ENCODE measurements around the gene PLEKHA8. TPM values are rescaled to one million over a fixed set of nuclear protein-coding genes. Genes with fewer than 3 reads are reported as not detected.

The PLEKHA8 gene
- total and polyA plus RNA-seq, 2 of the 8 experiments (the other 6 are each of a cell fraction or from before 2014, with no cell fraction given): 10.7 to 44.0 TPM

DNA sequence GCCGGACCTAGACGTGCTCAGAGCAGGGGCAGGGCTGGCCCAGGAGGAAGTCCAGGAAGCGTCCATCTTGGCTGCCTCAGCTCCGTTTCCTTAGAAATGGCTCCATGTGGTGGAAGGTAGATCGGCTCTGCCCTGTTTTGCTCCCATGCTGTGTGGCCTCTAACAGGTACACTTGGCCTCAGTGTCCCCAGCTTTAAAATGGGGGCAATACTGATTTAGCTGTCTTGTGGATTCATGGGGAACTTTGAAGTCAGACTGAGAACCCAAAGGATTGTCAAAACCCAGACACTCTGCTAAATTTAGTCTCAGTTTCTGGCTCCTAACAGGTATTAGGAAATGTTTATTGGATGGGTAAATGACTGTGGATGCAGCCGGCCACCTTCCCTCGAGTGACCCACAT lies 122.5 kb downstream of the PLEKHA8 start (continued):
- TF ChIP-seq, protein P1, sequence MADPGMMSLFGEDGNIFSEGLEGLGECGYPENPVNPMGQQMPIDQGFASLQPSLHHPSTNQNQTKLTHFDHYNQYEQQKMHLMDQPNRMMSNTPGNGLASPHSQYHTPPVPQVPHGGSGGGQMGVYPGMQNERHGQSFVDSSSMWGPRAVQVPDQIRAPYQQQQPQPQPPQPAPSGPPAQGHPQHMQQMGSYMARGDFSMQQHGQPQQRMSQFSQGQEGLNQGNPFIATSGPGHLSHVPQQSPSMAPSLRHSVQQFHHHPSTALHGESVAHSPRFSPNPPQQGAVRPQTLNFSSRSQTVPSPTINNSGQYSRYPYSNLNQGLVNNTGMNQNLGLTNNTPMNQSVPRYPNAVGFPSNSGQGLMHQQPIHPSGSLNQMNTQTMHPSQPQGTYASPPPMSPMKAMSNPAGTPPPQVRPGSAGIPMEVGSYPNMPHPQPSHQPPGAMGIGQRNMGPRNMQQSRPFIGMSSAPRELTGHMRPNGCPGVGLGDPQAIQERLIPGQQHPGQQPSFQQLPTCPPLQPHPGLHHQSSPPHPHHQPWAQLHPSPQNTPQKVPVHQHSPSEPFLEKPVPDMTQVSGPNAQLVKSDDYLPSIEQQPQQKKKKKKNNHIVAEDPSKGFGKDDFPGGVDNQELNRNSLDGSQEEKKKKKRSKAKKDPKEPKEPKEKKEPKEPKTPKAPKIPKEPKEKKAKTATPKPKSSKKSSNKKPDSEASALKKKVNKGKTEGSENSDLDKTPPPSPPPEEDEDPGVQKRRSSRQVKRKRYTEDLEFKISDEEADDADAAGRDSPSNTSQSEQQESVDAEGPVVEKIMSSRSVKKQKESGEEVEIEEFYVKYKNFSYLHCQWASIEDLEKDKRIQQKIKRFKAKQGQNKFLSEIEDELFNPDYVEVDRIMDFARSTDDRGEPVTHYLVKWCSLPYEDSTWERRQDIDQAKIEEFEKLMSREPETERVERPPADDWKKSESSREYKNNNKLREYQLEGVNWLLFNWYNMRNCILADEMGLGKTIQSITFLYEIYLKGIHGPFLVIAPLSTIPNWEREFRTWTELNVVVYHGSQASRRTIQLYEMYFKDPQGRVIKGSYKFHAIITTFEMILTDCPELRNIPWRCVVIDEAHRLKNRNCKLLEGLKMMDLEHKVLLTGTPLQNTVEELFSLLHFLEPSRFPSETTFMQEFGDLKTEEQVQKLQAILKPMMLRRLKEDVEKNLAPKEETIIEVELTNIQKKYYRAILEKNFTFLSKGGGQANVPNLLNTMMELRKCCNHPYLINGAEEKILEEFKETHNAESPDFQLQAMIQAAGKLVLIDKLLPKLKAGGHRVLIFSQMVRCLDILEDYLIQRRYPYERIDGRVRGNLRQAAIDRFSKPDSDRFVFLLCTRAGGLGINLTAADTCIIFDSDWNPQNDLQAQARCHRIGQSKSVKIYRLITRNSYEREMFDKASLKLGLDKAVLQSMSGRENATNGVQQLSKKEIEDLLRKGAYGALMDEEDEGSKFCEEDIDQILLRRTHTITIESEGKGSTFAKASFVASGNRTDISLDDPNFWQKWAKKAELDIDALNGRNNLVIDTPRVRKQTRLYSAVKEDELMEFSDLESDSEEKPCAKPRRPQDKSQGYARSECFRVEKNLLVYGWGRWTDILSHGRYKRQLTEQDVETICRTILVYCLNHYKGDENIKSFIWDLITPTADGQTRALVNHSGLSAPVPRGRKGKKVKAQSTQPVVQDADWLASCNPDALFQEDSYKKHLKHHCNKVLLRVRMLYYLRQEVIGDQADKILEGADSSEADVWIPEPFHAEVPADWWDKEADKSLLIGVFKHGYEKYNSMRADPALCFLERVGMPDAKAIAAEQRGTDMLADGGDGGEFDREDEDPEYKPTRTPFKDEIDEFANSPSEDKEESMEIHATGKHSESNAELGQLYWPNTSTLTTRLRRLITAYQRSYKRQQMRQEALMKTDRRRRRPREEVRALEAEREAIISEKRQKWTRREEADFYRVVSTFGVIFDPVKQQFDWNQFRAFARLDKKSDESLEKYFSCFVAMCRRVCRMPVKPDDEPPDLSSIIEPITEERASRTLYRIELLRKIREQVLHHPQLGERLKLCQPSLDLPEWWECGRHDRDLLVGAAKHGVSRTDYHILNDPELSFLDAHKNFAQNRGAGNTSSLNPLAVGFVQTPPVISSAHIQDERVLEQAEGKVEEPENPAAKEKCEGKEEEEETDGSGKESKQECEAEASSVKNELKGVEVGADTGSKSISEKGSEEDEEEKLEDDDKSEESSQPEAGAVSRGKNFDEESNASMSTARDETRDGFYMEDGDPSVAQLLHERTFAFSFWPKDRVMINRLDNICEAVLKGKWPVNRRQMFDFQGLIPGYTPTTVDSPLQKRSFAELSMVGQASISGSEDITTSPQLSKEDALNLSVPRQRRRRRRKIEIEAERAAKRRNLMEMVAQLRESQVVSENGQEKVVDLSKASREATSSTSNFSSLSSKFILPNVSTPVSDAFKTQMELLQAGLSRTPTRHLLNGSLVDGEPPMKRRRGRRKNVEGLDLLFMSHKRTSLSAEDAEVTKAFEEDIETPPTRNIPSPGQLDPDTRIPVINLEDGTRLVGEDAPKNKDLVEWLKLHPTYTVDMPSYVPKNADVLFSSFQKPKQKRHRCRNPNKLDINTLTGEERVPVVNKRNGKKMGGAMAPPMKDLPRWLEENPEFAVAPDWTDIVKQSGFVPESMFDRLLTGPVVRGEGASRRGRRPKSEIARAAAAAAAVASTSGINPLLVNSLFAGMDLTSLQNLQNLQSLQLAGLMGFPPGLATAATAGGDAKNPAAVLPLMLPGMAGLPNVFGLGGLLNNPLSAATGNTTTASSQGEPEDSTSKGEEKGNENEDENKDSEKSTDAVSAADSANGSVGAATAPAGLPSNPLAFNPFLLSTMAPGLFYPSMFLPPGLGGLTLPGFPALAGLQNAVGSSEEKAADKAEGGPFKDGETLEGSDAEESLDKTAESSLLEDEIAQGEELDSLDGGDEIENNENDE (IDR thresholded peaks at IDR 0.05; ENCODE audit: insufficient replicate concordance, low read length): no peak
- no peak for TF ChIP-seq CBX5 (IDR thresholded peaks at IDR 0.05; ENCODE audit: low read depth, low read length)
- TF ChIP-seq CTBP2 (IDR thresholded peaks at IDR 0.05; ENCODE audit: borderline replicate concordance, insufficient read depth, insufficient read length, low read length): no peak
- TF ChIP-seq, protein P2, sequence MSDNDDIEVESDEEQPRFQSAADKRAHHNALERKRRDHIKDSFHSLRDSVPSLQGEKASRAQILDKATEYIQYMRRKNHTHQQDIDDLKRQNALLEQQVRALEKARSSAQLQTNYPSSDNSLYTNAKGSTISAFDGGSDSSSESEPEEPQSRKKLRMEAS (IDR thresholded peaks at IDR 0.05): no peak
- no peak for TF ChIP-seq SAP30 (IDR thresholded peaks at IDR 0.05; ENCODE audit: insufficient read depth, insufficient replicate concordance, low read length)
- no peak for TF ChIP-seq TBP (IDR thresholded peaks at IDR 0.05; ENCODE audit: low read depth, low read length)
- no peak for TF ChIP-seq EP300 (IDR thresholded peaks at IDR 0.05; ENCODE audit: borderline replicate concordance in 1 of 2, low read depth in 2 of 2, low read length in 2 of 2)
- TF ChIP-seq, protein P3, sequence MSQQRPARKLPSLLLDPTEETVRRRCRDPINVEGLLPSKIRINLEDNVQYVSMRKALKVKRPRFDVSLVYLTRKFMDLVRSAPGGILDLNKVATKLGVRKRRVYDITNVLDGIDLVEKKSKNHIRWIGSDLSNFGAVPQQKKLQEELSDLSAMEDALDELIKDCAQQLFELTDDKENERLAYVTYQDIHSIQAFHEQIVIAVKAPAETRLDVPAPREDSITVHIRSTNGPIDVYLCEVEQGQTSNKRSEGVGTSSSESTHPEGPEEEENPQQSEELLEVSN (IDR thresholded peaks at IDR 0.05): no peak
